Lung (tissue), 12 donors: ENCODE results near the gene GNAI1. TPM values are rescaled to one million over a fixed set of nuclear protein-coding genes. Genes with fewer than 3 reads are reported as not detected.

Experiments
- ATAC-seq: fragments of 200-7000 bp; cut with Tn5 transposase; one replicate; pipeline ENCODE4 v1.9.1; 2020; ENCODE audit warnings: moderate number of reproducible peaks; ENCODE audit not compliant: insufficient read depth, low FRiP score
- DNase-seq, 3 donors: peaks; one replicate each; pipeline ENCODE4 v3.0.0-alpha.2; 2013 to 2017
- H3K27ac ChIP-seq, 2 donors: one replicate each; pipeline ENCODE4 v1.5.1; 2013; ENCODE audit warnings: mild to moderate bottlenecking in 2 of 2, moderate library complexity in 2 of 2, control low read depth in 1 of 2, inconsistent platforms in 1 of 2, low read depth in 1 of 2, low read length in 1 of 2
- H3K27me3 ChIP-seq, 3 donors: one replicate each; pipeline ENCODE4 v1.5.1; 2013; ENCODE audit warnings: low read length in 2 of 3; ENCODE audit not compliant: control insufficient read depth in 3 of 3, insufficient read depth in 3 of 3
- H3K36me3 ChIP-seq, 4 donors: one replicate each; pipeline ENCODE4 v1.5.1; 2013; ENCODE audit warnings: low read length in 4 of 4, mild to moderate bottlenecking in 1 of 4, moderate library complexity in 1 of 4; ENCODE audit not compliant: control insufficient read depth in 4 of 4, insufficient read depth in 4 of 4
- H3K4me1 ChIP-seq, 5 donors: one replicate each; pipeline ENCODE4 v1.5.1; 2013; ENCODE audit warnings: low read length in 5 of 5, mild to moderate bottlenecking in 2 of 5, moderate library complexity in 1 of 5; ENCODE audit not compliant: control insufficient read depth in 5 of 5, insufficient read depth in 5 of 5
- H3K4me3 ChIP-seq: one replicate; pipeline ENCODE4 v1.5.1; 2013; ENCODE audit warnings: mild to moderate bottlenecking, control low read depth, moderate library complexity
- H3K9ac ChIP-seq, 2 donors: one replicate each; pipeline ENCODE4 v1.5.1; 2013; ENCODE audit warnings: low read length in 2 of 2, control low read depth in 1 of 2; ENCODE audit not compliant: insufficient read depth in 1 of 2
- H3K9me3 ChIP-seq, 4 donors: one replicate each; pipeline ENCODE4 v1.5.1; 2013; ENCODE audit warnings: low read length in 3 of 4, mild to moderate bottlenecking in 1 of 4, moderate library complexity in 1 of 4; ENCODE audit not compliant: control insufficient read depth in 4 of 4, insufficient read depth in 3 of 4
- WGBS, 2 donors: extraction: QIAGEN DNeasy Blood & Tissue Kit; methylation state at CpG; one replicate each; pipeline ENCODE4 v1.1.7; 2013; 5-methylcytosine and 5-hydroxymethylcytosine counted together
- polyA plus RNA-seq, 2 donors: library from polyadenylated mRNA; stranded (reverse); fragments of 200-250 nt; gene quantifications; one replicate each; pipeline ENCODE4 v1.2.1, GENCODE V29; 2013
- total RNA-seq, 2 donors: library from RNA; depleted of rRNA in 1 of 2; stranded (reverse); fragments of >200 nt in 1 of 2; gene quantifications; one replicate each; pipeline ENCODE4 v1.2.1, GENCODE V29; 2014 to 2021
- TF ChIP-seq, protein P1 (sequence below): IDR thresholded peaks from 2 replicates; pipeline ENCODE4 v1.5.1; 2012; ENCODE audit warnings: mild to moderate bottlenecking; ENCODE audit errors: control extremely low read depth, extremely low read depth
- donor health status: control.
- donor health status: control.
- donor health status: Bipolar disorder and iron deficiency.
- donor health status: healthy.
- donor health status: DM: yes; HTN: yes; CAD: no.

GNAI1 gene
- total and polyA plus RNA-seq, 4 donors = 10.4 to 155 (median 20.2) TPM

DNA sequence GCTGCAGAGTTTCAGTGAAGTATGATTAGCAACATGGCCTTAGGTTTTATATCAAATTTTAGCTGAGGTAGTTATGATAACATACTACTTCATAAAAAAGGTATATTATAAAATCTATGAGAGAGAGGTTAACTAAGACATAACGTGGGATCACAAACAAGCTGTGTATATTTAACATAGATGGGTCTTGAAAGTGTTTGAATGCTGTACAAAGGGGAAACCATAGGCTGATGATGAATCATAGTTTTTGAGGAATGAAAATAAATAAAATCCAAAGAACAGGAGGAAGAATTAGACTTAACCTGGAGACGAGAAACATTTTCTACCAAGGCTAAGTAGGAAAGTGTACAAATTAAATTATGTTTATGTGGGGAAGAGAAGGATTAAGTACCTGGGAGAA lies 119.0 kb downstream of the GNAI1 start:
- ATAC-seq (no peak), DNase-seq (no peak)
- H3K27me3 ChIP-seq = no peaks in the 10 kb centered on the region
- WGBS, 2 donors = 90 to 94% methylated on average over 2 of the region's 2 CpGs
- no peaks in the 10 kb centered on the region for H3K4me1 ChIP-seq
- H3K27ac ChIP-seq = no peak overlapping the region
- no peak overlapping the region for H3K9ac ChIP-seq
- no peak overlapping the region for H3K4me3 ChIP-seq
- H3K9me3 ChIP-seq = no peaks in the 10 kb centered on the region
- TF ChIP-seq, protein P1, sequence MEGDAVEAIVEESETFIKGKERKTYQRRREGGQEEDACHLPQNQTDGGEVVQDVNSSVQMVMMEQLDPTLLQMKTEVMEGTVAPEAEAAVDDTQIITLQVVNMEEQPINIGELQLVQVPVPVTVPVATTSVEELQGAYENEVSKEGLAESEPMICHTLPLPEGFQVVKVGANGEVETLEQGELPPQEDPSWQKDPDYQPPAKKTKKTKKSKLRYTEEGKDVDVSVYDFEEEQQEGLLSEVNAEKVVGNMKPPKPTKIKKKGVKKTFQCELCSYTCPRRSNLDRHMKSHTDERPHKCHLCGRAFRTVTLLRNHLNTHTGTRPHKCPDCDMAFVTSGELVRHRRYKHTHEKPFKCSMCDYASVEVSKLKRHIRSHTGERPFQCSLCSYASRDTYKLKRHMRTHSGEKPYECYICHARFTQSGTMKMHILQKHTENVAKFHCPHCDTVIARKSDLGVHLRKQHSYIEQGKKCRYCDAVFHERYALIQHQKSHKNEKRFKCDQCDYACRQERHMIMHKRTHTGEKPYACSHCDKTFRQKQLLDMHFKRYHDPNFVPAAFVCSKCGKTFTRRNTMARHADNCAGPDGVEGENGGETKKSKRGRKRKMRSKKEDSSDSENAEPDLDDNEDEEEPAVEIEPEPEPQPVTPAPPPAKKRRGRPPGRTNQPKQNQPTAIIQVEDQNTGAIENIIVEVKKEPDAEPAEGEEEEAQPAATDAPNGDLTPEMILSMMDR = no peak
- no peaks in the 10 kb centered on the region for H3K36me3 ChIP-seq

- Histone ChIP-seq H3K27ac (no peak overlapping the region), H3K4me1 (no peaks in the 10 kb centered on the region), H3K9me3 (no peaks in the 10 kb centered on the region), H3K36me3 (no peaks in the 10 kb centered on the region), H3K27me3 (no peaks in the 10 kb centered on the region), H3K4me3 (no peak overlapping the region), H3K9ac (no peak overlapping the region)
- WGBS, 2 donors = 89 to 92% methylated on average over 1 of the region's 1 CpG
- ATAC-seq = no peak
- no peak for DNase-seq
- TF ChIP-seq, protein P1 = no peak
Observed at GRCh38 chr7:80255656-80256055, 121.0 kb downstream of the GNAI1 start.

GRCh38 chr7:80257756-80258155 lies 123.1 kb downstream of the GNAI1 start:
- WGBS, 2 donors = 88 to 95% methylated on average over 3 of the region's 3 CpGs
- H3K9me3 ChIP-seq = no peaks in the 10 kb centered on the region
- ATAC-seq = no peak
- no peaks in the 10 kb centered on the region for H3K27me3 ChIP-seq
- no peaks in the 10 kb centered on the region for H3K36me3 ChIP-seq
- TF ChIP-seq, protein P1 = no peak
- no peak overlapping the region for H3K27ac ChIP-seq
- H3K9ac ChIP-seq = no peak overlapping the region
- H3K4me1 ChIP-seq = no peaks in the 10 kb centered on the region
- no peak for DNase-seq
- no peak overlapping the region for H3K4me3 ChIP-seq

DNA sequence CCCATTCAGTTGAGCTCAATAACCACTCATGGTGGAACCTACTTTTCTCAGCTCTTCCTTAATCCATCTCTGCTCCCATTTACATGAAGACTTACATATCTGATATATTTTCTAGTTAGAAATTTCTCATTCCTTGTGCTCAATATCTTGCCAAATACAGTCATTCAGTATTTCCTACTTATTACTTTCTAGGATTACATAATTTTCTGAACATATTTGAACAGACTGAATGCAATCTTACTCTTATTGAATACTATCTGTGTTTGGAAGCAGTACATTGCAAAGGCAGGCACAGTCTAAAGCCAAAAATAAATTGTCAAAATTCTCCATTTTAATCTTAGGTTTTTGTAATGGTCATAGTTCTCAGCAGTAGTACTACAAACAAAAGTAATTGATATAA lies 126.0 kb downstream of the GNAI1 start:
- Histone ChIP-seq H3K4me3 (no peak overlapping the region), H3K36me3 (no peaks in the 10 kb centered on the region), H3K27me3 (no peaks in the 10 kb centered on the region), H3K9ac (no peak overlapping the region), H3K27ac (no peak overlapping the region), H3K9me3 (no peaks in the 10 kb centered on the region), H3K4me1 (no peaks in the 10 kb centered on the region)
- DNase-seq = no peak
- TF ChIP-seq, protein P1 = no peak
- no peak for ATAC-seq
